Keratinocyte (primary cell): ENCODE data around the gene PAGE2B.

Experiments
- CTCF ChIP-seq, 3 experiments: IDR thresholded peaks in 1 of 3; conservative IDR thresholded peaks in 1 of 3; optimal IDR thresholded peaks in 1 of 3; 2 replicates in 2 of 3; 3 replicates in 1 of 3; pipeline versions ENCODE3 to v1.5.1; 2011; ENCODE audit warnings: low read length in 3 of 3, mild to moderate bottlenecking in 3 of 3, moderate library complexity in 2 of 3, control low read depth in 1 of 3, inconsistent platforms in 1 of 3; ENCODE audit not compliant: insufficient read depth in 2 of 3; ENCODE audit errors: extremely low read depth in 1 of 3
- EZH2 ChIP-seq: IDR thresholded peaks from one replicate; pipeline ENCODE4 v1.6.1; 2012; ENCODE audit warnings: inconsistent platforms, mild to moderate bottlenecking, low read length, moderate library complexity

GRCh38 chrX:55028611-55029010 is 46.2 kb upstream of the PAGE2B start:
- no peak for TF ChIP-seq CTCF (optimal IDR thresholded peaks at IDR 0.05 in 1 of 3, IDR thresholded peaks at IDR 0.05 in 1 of 3, conservative IDR thresholded peaks at IDR 0.05 in 1 of 3; ENCODE audit: extremely low read depth in 1 of 3, insufficient read depth in 2 of 3, low read length in 3 of 3)
- TF ChIP-seq EZH2 = no peak
